T-helper 2 cell treated with Interferon-gamma antibody and Interleukin-4, amounts not matched to agents 100 ng/mL and 5 ng/mL, for 36 hours (primary cell): ENCODE measurements around the gene TPCN2. TPM values are rescaled to one million over a fixed set of nuclear protein-coding genes. Genes with fewer than 3 reads are reported as not detected.
"Not testable (repeated sequence)": the region's sequence is repeated elsewhere in the genome, so short reads cannot be mapped to it uniquely, and the experiment has no call there.

Source experiments
- intact Hi-C: fragments of 100-400 bp; cut with micrococcal nuclease; formaldehyde crosslinking; loops from one replicate; pipeline ENCODE4 v1.15.1; 2023
- total RNA-seq: library from RNA; stranded (reverse); gene quantifications from 2 replicates; pipeline ENCODE4 v1.2.3, GENCODE V29; 2022

Gene TPCN2
- total RNA-seq, 1 donor from 2014 or later, result 23.3 TPM

GRCh38 chr11:69123593-69124545 is 75.1 kb downstream of the TPCN2 start:
- intact Hi-C loops, result loop anchor here (2.0 kb wide), 1 partner anchor 43 kb away; no protein-coding TSS in a partner anchor

- intact Hi-C loops, result no loop called here
These were observed 77.1 kb downstream of the TPCN2 start for GRCh38 chr11:69125861-69126260.

- intact Hi-C loops, result no loop called here
These were observed 77.6 kb downstream of the TPCN2 start for GRCh38 chr11:69126286-69126685.

- intact Hi-C loops, result no loop called here
These were observed 78.5 kb downstream of the TPCN2 start for GRCh38 chr11:69127081-69127850.

GRCh38 chr11:69127884-69128283 is 79.2 kb downstream of the TPCN2 start:
- intact Hi-C loops, result no loop called here

GRCh38 chr11:69129053-69129452 is 80.3 kb downstream of the TPCN2 start:
- intact Hi-C loops, result no loop called here

- intact Hi-C loops, result no loop called here
These were observed 80.9 kb downstream of the TPCN2 start for GRCh38 chr11:69129647-69130046.

GRCh38 chr11:69130654-69131053 is 81.9 kb downstream of the TPCN2 start:
- intact Hi-C loops, result no loop called here

GRCh38 chr11:69131121-69131566 is 82.4 kb downstream of the TPCN2 start:
- intact Hi-C loops, result no loop called here

GRCh38 chr11:69131644-69132300 is 83.0 kb downstream of the TPCN2 start:
- intact Hi-C loops, result no loop called here

GRCh38 chr11:69132301-69132670 is 83.6 kb downstream of the TPCN2 start:
- intact Hi-C loops, result no loop called here

- intact Hi-C loops, result no loop called here
These were observed 84.5 kb downstream of the TPCN2 start for GRCh38 chr11:69133251-69133650.

GRCh38 chr11:69134182-69134581 is 85.5 kb downstream of the TPCN2 start:
- intact Hi-C loops, result not testable (repeated sequence)

GRCh38 chr11:69134957-69135356 is 86.2 kb downstream of the TPCN2 start:
- intact Hi-C loops, result no loop called here

- intact Hi-C loops, result no loop called here
These were observed 87.0 kb downstream of the TPCN2 start for GRCh38 chr11:69135420-69136363.

GRCh38 chr11:69136471-69136870 is 87.7 kb downstream of the TPCN2 start:
- intact Hi-C loops, result no loop called here

- intact Hi-C loops, result no loop called here
These were observed 88.6 kb downstream of the TPCN2 start for GRCh38 chr11:69137151-69137844.

GRCh38 chr11:69138265-69138664 is 89.5 kb downstream of the TPCN2 start:
- intact Hi-C loops, result no loop called here

- intact Hi-C loops, result not testable (repeated sequence)
These were observed 91.4 kb downstream of the TPCN2 start for GRCh38 chr11:69140161-69140560.

- intact Hi-C loops, result no loop called here
These were observed 91.9 kb downstream of the TPCN2 start for GRCh38 chr11:69140635-69141034.
